Gastrocnemius medialis (tissue), 4 donors: ENCODE results near the gene USP15. TPM values are rescaled to one million over a fixed set of nuclear protein-coding genes. Genes with fewer than 3 reads are reported as not detected.
A peak's percentile ranks its signal among the peaks of the same experiment; 100 is the strongest.

Source experiments
- ATAC-seq, 2 donors: fragments of 150-250 bp; one replicate each; pipeline ENCODE4 v1.9.1; 2016
- DNase-seq, 2 donors: peaks; one replicate each; pipeline ENCODE4 v3.0.0-alpha.2; 2019
- H3K27ac ChIP-seq, 4 donors: fragments of 200-600 bp; sonication (generic); 1 replicate in 1 of 4; 2 replicates in 3 of 4; pipeline ENCODE4 v1.5.1; 2016 to 2018; ENCODE audit warnings: mild to moderate bottlenecking in 2 of 4, moderate library complexity in 1 of 4
- H3K27me3 ChIP-seq, 3 donors: fragments of 200-600 bp; sonication (generic) in 2 of 3; 1 replicate in 1 of 3; 2 replicates in 2 of 3; pipeline versions ENCODE4 v1.5.1 to v1.6.0; 2016 to 2019; ENCODE audit warnings: mild to moderate bottlenecking in 1 of 3, moderate library complexity in 1 of 3
- H3K36me3 ChIP-seq, 2 donors: fragments of 200-600 bp; sonication (generic) in 1 of 2; one replicate each; pipeline ENCODE4 v1.5.1; 2017 to 2018
- H3K4me1 ChIP-seq, 2 donors: fragments of 200-600 bp; sonication (generic) in 1 of 2; one replicate each; pipeline ENCODE4 v1.5.1; 2016 to 2017; ENCODE audit warnings: mild to moderate bottlenecking in 2 of 2
- H3K4me3 ChIP-seq, 4 donors: fragments of 200-600 bp; sonication (generic) in 3 of 4; 1 replicate in 1 of 4; 2 replicates in 3 of 4; pipeline ENCODE4 v1.5.1; 2016 to 2019; ENCODE audit warnings: mild to moderate bottlenecking in 2 of 4
- H3K9me3 ChIP-seq, 3 donors: fragments of 200-600 bp; sonication (generic) in 2 of 3; 1 replicate in 1 of 3; 2 replicates in 2 of 3; pipeline ENCODE4 v1.5.1; 2016 to 2019
- POLR2A ChIP-seq, 2 donors: fragments of 450-650 bp; IDR thresholded peaks; one replicate each; pipeline ENCODE4 v1.6.1; 2017; ENCODE audit warnings: antibody characterized with exemption in 2 of 2, mild to moderate bottlenecking in 2 of 2, moderate library complexity in 2 of 2
- in situ Hi-C, 4 donors: fragments of 200-750 bp; cut with MboI; loops; one replicate each; pipeline versions ENCODE4 v1.15.0 to v1.8.0; 2017; ENCODE audit warnings: low sequenced_read_pairs in 4 of 4
- intact Hi-C: fragments of 100-400 bp; cut with DNase I; formaldehyde crosslinking; loops from one replicate; pipeline ENCODE4 v1.15.1; 2023; ENCODE audit warnings: low total_unique reads
- total RNA-seq, 4 donors: library from RNA; depleted of rRNA; stranded (reverse); fragments of >200 nt; gene quantifications; one replicate each; pipeline versions ENCODE4 v1.1.0 to v1.2.3, GENCODE V29; 2016
- TF ChIP-seq, protein P1 (sequence below), 5 experiments: fragments of 450-650 bp in 3 of 5; fragments of 200-600 bp in 2 of 5; sonication (generic) in 2 of 5; IDR thresholded peaks in 4 of 5; conservative IDR thresholded peaks in 1 of 5; 1 replicate in 4 of 5; 2 replicates in 1 of 5; pipeline ENCODE4 v1.5.1; 2016 to 2019; ENCODE audit warnings: antibody characterized with exemption in 5 of 5, mild to moderate bottlenecking in 3 of 5, moderate library complexity in 3 of 5

The USP15 gene
- total RNA-seq, 4 donors from 2014 or later = 49.0 to 93.6 (median 50.6) TPM

DNA sequence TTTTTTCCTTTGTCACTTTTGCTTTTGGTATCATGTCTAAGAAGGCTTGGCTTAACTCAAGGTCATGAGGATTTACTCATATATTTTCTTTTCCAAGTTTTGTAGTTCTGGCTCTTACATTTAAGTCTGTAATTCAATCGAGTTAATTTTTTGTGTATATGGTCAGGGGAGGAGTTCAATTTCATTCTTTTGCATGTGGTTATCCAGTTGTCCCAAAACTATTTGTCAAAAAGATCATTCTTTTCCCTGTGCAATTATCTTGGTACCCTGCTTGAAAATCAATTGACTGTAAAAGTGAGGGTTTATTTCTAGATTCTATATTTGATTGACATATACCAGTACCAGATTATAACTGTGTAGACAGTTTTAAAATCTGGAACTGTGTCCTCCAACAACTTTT is 10.2 kb downstream of the USP15 start:
- Histone ChIP-seq H3K9me3 (no peaks in the 10 kb centered on the region), H3K4me1 (peaks cover 87 to 90% of the 10 kb centered on the region in 2 donors), H3K4me3 (no peak overlapping the region), H3K36me3 (no peaks in the 10 kb centered on the region), H3K27me3 (no peaks in the 10 kb centered on the region), H3K27ac (no peak overlapping the region)
- no peak for ATAC-seq
- intact Hi-C loops (no loop called here), in situ Hi-C loops (loop anchor here in 2 of 4 donors (25.0 kb wide), 2 partner anchors 317 to 517 kb away; no protein-coding TSS in a partner anchor)
- no peak for TF ChIP-seq POLR2A (IDR thresholded peaks at IDR 0.05)
- TF ChIP-seq, protein P1, sequence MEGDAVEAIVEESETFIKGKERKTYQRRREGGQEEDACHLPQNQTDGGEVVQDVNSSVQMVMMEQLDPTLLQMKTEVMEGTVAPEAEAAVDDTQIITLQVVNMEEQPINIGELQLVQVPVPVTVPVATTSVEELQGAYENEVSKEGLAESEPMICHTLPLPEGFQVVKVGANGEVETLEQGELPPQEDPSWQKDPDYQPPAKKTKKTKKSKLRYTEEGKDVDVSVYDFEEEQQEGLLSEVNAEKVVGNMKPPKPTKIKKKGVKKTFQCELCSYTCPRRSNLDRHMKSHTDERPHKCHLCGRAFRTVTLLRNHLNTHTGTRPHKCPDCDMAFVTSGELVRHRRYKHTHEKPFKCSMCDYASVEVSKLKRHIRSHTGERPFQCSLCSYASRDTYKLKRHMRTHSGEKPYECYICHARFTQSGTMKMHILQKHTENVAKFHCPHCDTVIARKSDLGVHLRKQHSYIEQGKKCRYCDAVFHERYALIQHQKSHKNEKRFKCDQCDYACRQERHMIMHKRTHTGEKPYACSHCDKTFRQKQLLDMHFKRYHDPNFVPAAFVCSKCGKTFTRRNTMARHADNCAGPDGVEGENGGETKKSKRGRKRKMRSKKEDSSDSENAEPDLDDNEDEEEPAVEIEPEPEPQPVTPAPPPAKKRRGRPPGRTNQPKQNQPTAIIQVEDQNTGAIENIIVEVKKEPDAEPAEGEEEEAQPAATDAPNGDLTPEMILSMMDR (IDR thresholded peaks at IDR 0.05 in 4 of 5, conservative IDR thresholded peaks at IDR 0.05 in 1 of 5) = no peak
- DNase-seq = no peak

DNA sequence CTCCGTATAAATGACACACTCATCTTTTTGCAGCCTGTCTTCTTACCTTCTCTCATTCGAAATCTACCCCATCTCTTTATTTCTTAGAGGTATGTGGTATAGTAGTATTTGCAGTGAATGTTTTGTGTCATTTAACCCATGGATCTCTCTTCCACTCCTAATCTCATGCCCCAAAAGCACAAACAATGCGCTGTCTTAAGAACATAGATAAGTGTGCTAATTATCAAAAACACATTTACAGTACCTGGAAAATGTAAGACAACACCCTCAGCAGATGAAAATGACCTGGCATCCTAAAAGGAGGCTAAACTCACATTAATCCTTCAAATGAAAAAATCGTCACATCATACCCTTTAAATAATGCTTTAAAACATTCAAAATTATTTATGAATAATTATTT is 10.7 kb downstream of the USP15 start:
- Histone ChIP-seq H3K4me1 (peaks cover 86 to 89% of the 10 kb centered on the region in 2 donors), H3K4me3 (no peak overlapping the region), H3K27ac (no peak overlapping the region), H3K9me3 (no peaks in the 10 kb centered on the region), H3K36me3 (no peaks in the 10 kb centered on the region), H3K27me3 (no peaks in the 10 kb centered on the region)
- DNase-seq (no peak), ATAC-seq (no peak)
- in situ Hi-C loops = loop anchor here in 2 of 4 donors (25.0 kb wide), 2 partner anchors 316 to 516 kb away; no protein-coding TSS in a partner anchor
- TF ChIP-seq, protein P1 (IDR thresholded peaks at IDR 0.05 in 4 of 5, conservative IDR thresholded peaks at IDR 0.05 in 1 of 5) = no peak
- TF ChIP-seq POLR2A (IDR thresholded peaks at IDR 0.05) = no peak
- intact Hi-C loops = no loop called here

DNA sequence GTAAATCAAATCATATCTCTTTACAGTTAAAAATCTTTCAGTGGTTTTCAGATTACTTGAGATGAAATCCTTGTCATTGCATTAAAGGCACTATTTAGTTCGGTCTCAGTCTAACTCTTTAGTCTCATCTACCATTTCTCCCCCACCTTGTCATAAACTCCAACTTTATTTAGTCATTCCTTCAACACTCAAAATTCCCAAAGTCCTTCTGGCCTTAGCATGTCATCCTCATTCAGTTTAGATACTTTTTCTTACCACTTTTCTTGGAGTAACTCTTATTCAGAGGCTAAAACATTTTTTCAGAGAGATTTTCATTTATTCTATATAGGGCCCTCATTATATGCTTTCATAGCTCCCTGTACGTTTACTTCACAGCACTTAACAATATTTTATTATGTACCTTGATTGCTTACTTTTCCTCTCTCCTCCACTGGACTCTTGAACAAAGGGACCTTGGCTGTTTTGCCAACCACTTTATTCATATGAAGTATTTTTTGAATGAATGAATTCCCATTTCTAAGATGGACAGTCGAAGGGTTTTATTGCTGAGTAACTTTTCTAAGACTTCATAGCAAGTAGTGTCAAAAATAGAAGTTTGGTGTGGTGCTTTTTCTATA is 12.8 kb downstream of the USP15 start:
- Histone ChIP-seq H3K9me3 (no peaks in the 10 kb centered on the region), H3K4me1 (peaks cover 77 to 83% of the 10 kb centered on the region in 2 donors), H3K36me3 (no peaks in the 10 kb centered on the region), H3K4me3 (no peak overlapping the region), H3K27me3 (no peaks in the 10 kb centered on the region), H3K27ac (peak overlapping the region in 1 of 4 donors; percentile 9)
- DNase-seq (no peak), ATAC-seq (no peak)
- TF ChIP-seq, protein P1 (IDR thresholded peaks at IDR 0.05 in 4 of 5, conservative IDR thresholded peaks at IDR 0.05 in 1 of 5) = no peak
- TF ChIP-seq POLR2A (IDR thresholded peaks at IDR 0.05) = no peak
- in situ Hi-C loops (loop anchor here in 2 of 4 donors (25.0 kb wide), 2 partner anchors 314 to 514 kb away; no protein-coding TSS in a partner anchor), intact Hi-C loops (no loop called here)

DNA sequence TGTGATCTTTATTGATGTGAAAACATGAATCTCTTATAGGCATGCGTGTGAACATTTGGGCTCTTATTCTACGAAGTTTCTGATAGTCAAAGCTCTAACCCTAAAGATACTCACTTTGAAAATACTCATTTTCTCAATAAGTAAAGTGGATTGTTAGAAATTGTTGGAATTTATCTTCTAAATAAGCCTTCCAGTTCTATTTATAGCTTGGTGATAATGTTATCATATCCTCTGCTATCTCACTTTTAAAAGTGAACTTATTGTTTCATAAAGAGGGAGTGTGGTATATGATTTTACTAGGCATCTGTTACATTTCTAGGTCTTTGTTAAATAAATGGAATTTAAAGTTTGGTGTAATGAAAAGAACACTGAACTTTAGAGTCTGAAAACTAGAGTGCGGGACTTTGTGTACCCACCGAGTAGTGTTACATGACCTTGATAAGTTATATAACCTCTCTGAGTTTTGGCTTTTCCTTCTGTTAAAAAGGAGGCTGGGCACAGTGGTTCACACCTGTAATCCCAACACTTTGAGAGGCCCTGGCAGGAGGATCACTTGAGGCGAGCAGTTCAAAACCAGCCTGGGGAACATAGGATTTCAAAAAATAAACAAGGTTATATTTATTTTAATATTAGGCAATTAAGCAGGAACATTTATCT is 13.6 kb downstream of the USP15 start:
- no peak for ATAC-seq

More for the DNA sequence above, 13.6 kb downstream of the USP15 start:
- peaks cover 69 to 75% of the 10 kb centered on the region in 2 donors for H3K4me1 ChIP-seq
- H3K27me3 ChIP-seq = no peaks in the 10 kb centered on the region
- H3K4me3 ChIP-seq = no peak overlapping the region
- no peaks in the 10 kb centered on the region for H3K36me3 ChIP-seq
- intact Hi-C loops = no loop called here
- no peak for DNase-seq
- peak overlapping the region in 1 of 4 donors; percentile 16 for H3K27ac ChIP-seq
- TF ChIP-seq, protein P1 (IDR thresholded peaks at IDR 0.05 in 4 of 5, conservative IDR thresholded peaks at IDR 0.05 in 1 of 5) = no peak
- TF ChIP-seq POLR2A (IDR thresholded peaks at IDR 0.05) = no peak
- H3K9me3 ChIP-seq = no peaks in the 10 kb centered on the region
- in situ Hi-C loops = loop anchor here in 2 of 4 donors (25.0 kb wide), 2 partner anchors 313 to 513 kb away; no protein-coding TSS in a partner anchor
